Mesendoderm (in vitro differentiated cells): ENCODE measurements around the gene COMMD9.

Experiments used
- DNase-seq: peaks from one replicate; pipeline ENCODE4 v3.0.0; 2013
- H2AK5ac ChIP-seq: 2 replicates; pipeline ENCODE4 v1.6.1; 2013; ENCODE audit warnings: low read length, inconsistent platforms
- H2BK120ac ChIP-seq: 2 replicates; pipeline ENCODE4 v1.6.1; 2013; ENCODE audit warnings: low read depth, mild to moderate bottlenecking, low read length, moderate library complexity, mixed read lengths
- H2BK15ac ChIP-seq: replicated peaks from 2 replicates; pipeline ENCODE4 v1.6.1; 2013; ENCODE audit warnings: low read depth, mild to moderate bottlenecking, moderate library complexity
- H2BK5ac ChIP-seq: 2 replicates; pipeline ENCODE4 v1.6.1; 2013; ENCODE audit warnings: low read length, inconsistent platforms
- H3K18ac ChIP-seq: 2 replicates; pipeline ENCODE4 v1.6.1; 2013; ENCODE audit warnings: mild to moderate bottlenecking, low read length, mixed read lengths
- H3K23ac ChIP-seq: one replicate; pipeline ENCODE4 v1.6.1; 2013; ENCODE audit warnings: low read length
- H3K27ac ChIP-seq: 2 replicates; pipeline ENCODE4 v1.5.1; 2013; ENCODE audit warnings: low read depth, mild to moderate bottlenecking, inconsistent platforms, low read length, moderate library complexity
- H3K27me3 ChIP-seq: 2 replicates; pipeline ENCODE4 v1.6.1; 2013; ENCODE audit warnings: low read length, control low read depth, mild to moderate bottlenecking, inconsistent platforms; ENCODE audit not compliant: insufficient read depth, poor library complexity
- H3K36me3 ChIP-seq: 2 replicates; pipeline ENCODE4 v1.6.1; 2013; ENCODE audit warnings: low read length, inconsistent platforms; ENCODE audit not compliant: control insufficient read depth, insufficient read depth
- H3K4ac ChIP-seq: one replicate; pipeline ENCODE4 v1.6.1; 2013; ENCODE audit warnings: low read depth, mild to moderate bottlenecking, low read length, moderate library complexity
- H3K4me1 ChIP-seq: 2 replicates; pipeline ENCODE4 v1.6.1; 2013; ENCODE audit warnings: low read depth, low read length, inconsistent platforms; ENCODE audit not compliant: control insufficient read depth
- H3K4me2 ChIP-seq: 2 replicates; pipeline ENCODE4 v1.6.1; 2013; ENCODE audit warnings: low read length
- H3K4me3 ChIP-seq: 2 replicates; pipeline ENCODE4 v1.5.1; 2013; ENCODE audit warnings: mild to moderate bottlenecking, low read length
- H3K56ac ChIP-seq: one replicate; pipeline ENCODE4 v1.6.1; 2013; ENCODE audit warnings: low read length
- H3K79me1 ChIP-seq: 2 replicates; pipeline ENCODE4 v1.6.1; 2013; ENCODE audit warnings: low read length, inconsistent platforms
- H3K79me2 ChIP-seq: 2 replicates; pipeline ENCODE4 v1.6.1; 2013; ENCODE audit warnings: mild to moderate bottlenecking, low read length; ENCODE audit not compliant: control insufficient read depth, insufficient read depth
- H3K9ac ChIP-seq: 2 replicates; pipeline ENCODE4 v1.6.1; 2013; ENCODE audit warnings: low read length, inconsistent platforms
- H4K5ac ChIP-seq: one replicate; pipeline ENCODE4 v1.6.1; 2013; ENCODE audit warnings: low read length
- H4K8ac ChIP-seq: one replicate; pipeline ENCODE4 v1.6.1; 2013; ENCODE audit warnings: low read depth, mild to moderate bottlenecking, control low read depth, low read length, moderate library complexity
- WGBS: extraction: QIAGEN DNeasy Blood & Tissue Kit; methylation state at CpG from one replicate; pipeline ENCODE4 v1.1.7; 2013; ENCODE audit warnings: low lambda C conversion rate, missing lambda C conversion rate; ENCODE audit not compliant: insufficient coverage; ENCODE audit errors: extremely low coverage; 5-methylcytosine and 5-hydroxymethylcytosine counted together

COMMD9 gene

GRCh38 chr11:36306888-36307287 lies 17.7 kb upstream of the COMMD9 start:
- WGBS: no CpG with 5 or more reads among the region's 3 CpGs
- no peak overlapping the region for H2BK120ac ChIP-seq
- H4K5ac ChIP-seq: no peak overlapping the region
- no peak overlapping the region for H4K8ac ChIP-seq
- DNase-seq: peak; percentile 61
- no peaks in the 10 kb centered on the region for H3K27me3 ChIP-seq
- H3K4me2 ChIP-seq: no peak overlapping the region
- no peak overlapping the region for H3K18ac ChIP-seq
- no peak overlapping the region for H3K27ac ChIP-seq
- H3K36me3 ChIP-seq: no peaks in the 10 kb centered on the region
- no peaks in the 10 kb centered on the region for H3K79me1 ChIP-seq
- H3K4ac ChIP-seq: no peak overlapping the region
- no peak overlapping the region for H2AK5ac ChIP-seq
- no peak overlapping the region for H3K4me3 ChIP-seq
- no peaks in the 10 kb centered on the region for H3K79me2 ChIP-seq
- H3K9ac ChIP-seq: no peak overlapping the region
- no peaks in the 10 kb centered on the region for H3K4me1 ChIP-seq
- no peak overlapping the region for H2BK15ac ChIP-seq
- H3K56ac ChIP-seq: no peak overlapping the region
- no peak overlapping the region for H2BK5ac ChIP-seq
- no peak overlapping the region for H3K23ac ChIP-seq

- no peaks in the 10 kb centered on the region for H3K36me3 ChIP-seq
- no peak overlapping the region for H3K56ac ChIP-seq
- H2AK5ac ChIP-seq: no peak overlapping the region
- no peaks in the 10 kb centered on the region for H3K27me3 ChIP-seq
- WGBS: no CpG with 5 or more reads among the region's 1 CpG
- no peak overlapping the region for H2BK5ac ChIP-seq
- no peak overlapping the region for H3K18ac ChIP-seq
- no peak overlapping the region for H4K8ac ChIP-seq
- no peak overlapping the region for H2BK15ac ChIP-seq
- no peak overlapping the region for H4K5ac ChIP-seq
- H3K9ac ChIP-seq: no peak overlapping the region
- H3K4ac ChIP-seq: no peak overlapping the region
- H3K4me3 ChIP-seq: no peak overlapping the region
- H3K23ac ChIP-seq: no peak overlapping the region
- H3K79me2 ChIP-seq: no peaks in the 10 kb centered on the region
- no peak for DNase-seq
- H3K4me1 ChIP-seq: no peaks in the 10 kb centered on the region
- no peak overlapping the region for H3K4me2 ChIP-seq
- no peak overlapping the region for H2BK120ac ChIP-seq
- no peak overlapping the region for H3K27ac ChIP-seq
- no peaks in the 10 kb centered on the region for H3K79me1 ChIP-seq
These were observed 15.8 kb upstream of the COMMD9 start for GRCh38 chr11:36305047-36305446.

GRCh38 chr11:36304351-36304750 lies 15.1 kb upstream of the COMMD9 start:
- Histone ChIP-seq H2BK120ac (no peak overlapping the region), H2AK5ac (no peak overlapping the region), H3K27ac (no peak overlapping the region), H3K56ac (no peak overlapping the region), H4K8ac (no peak overlapping the region), H3K9ac (no peak overlapping the region), H3K27me3 (no peaks in the 10 kb centered on the region), H3K79me2 (no peaks in the 10 kb centered on the region), H3K4me3 (no peak overlapping the region), H3K36me3 (no peaks in the 10 kb centered on the region), H3K4me1 (no peaks in the 10 kb centered on the region), H2BK15ac (no peak overlapping the region), H3K18ac (no peak overlapping the region), H2BK5ac (no peak overlapping the region), H3K4me2 (no peak overlapping the region), H3K79me1 (no peaks in the 10 kb centered on the region), H3K23ac (no peak overlapping the region), H3K4ac (no peak overlapping the region), H4K5ac (no peak overlapping the region)
- WGBS: no CpG with 5 or more reads among the region's 1 CpG
- no peak for DNase-seq

- Histone ChIP-seq H3K18ac (no peak overlapping the region), H4K8ac (no peak overlapping the region), H4K5ac (no peak overlapping the region), H3K27me3 (no peaks in the 10 kb centered on the region), H3K36me3 (no peaks in the 10 kb centered on the region), H2BK120ac (no peak overlapping the region), H3K4me3 (no peak overlapping the region), H3K4me2 (no peak overlapping the region), H3K4ac (no peak overlapping the region), H3K23ac (no peak overlapping the region), H3K9ac (no peak overlapping the region), H3K79me2 (no peaks in the 10 kb centered on the region), H3K56ac (no peak overlapping the region), H3K79me1 (no peaks in the 10 kb centered on the region), H3K27ac (no peak overlapping the region), H2AK5ac (no peak overlapping the region), H3K4me1 (no peaks in the 10 kb centered on the region), H2BK15ac (no peak overlapping the region), H2BK5ac (no peak overlapping the region)
- WGBS: no CpG with 5 or more reads among the region's 3 CpGs
- no peak for DNase-seq
These were observed 11.4 kb upstream of the COMMD9 start for GRCh38 chr11:36300650-36301049.

GRCh38 chr11:36296884-36297543 lies 7.8 kb upstream of the COMMD9 start:
- Histone ChIP-seq H3K27me3 (no peaks in the 10 kb centered on the region), H3K4ac (no peak overlapping the region), H3K23ac (no peak overlapping the region), H3K18ac (no peak overlapping the region), H3K4me2 (no peak overlapping the region), H3K79me2 (no peaks in the 10 kb centered on the region), H4K5ac (no peak overlapping the region), H3K27ac (no peak overlapping the region), H3K56ac (no peak overlapping the region), H4K8ac (no peak overlapping the region), H3K4me3 (no peak overlapping the region), H3K36me3 (no peaks in the 10 kb centered on the region), H3K9ac (no peak overlapping the region), H3K4me1 (no peaks in the 10 kb centered on the region), H2BK15ac (no peak overlapping the region), H2BK120ac (no peak overlapping the region), H2AK5ac (no peak overlapping the region), H3K79me1 (no peaks in the 10 kb centered on the region), H2BK5ac (no peak overlapping the region)
- DNase-seq: no peak
- WGBS: no CpG with 5 or more reads among the region's 8 CpGs

GRCh38 chr11:36295926-36296325 lies 6.7 kb upstream of the COMMD9 start, which contains the start of gene PRR5L:
Gene PRR5L (plus strand): TSS chr11:36296288. CDS start chr11:36401122, 104,834 bp downstream.
- Histone ChIP-seq H3K36me3 (no peaks in the 10 kb centered on the region), H3K18ac (no peak within 1 kb of the TSS), H3K4ac (no peak within 1 kb of the TSS), H3K23ac (no peak within 1 kb of the TSS), H3K79me2 (no peaks in the 10 kb centered on the region), H4K5ac (no peak within 1 kb of the TSS), H3K4me2 (no peak within 1 kb of the TSS), H3K4me3 (no peak within 1 kb of the TSS), H3K9ac (no peak within 1 kb of the TSS), H2BK15ac (no peak within 1 kb of the TSS), H3K56ac (no peak within 1 kb of the TSS), H3K79me1 (no peaks in the 10 kb centered on the region), H3K27ac (no peak within 1 kb of the TSS), H2BK120ac (no peak within 1 kb of the TSS), H3K27me3 (no peaks in the 10 kb centered on the region), H3K4me1 (no peaks in the 10 kb centered on the region), H4K8ac (no peak within 1 kb of the TSS), H2BK5ac (no peak within 1 kb of the TSS), H2AK5ac (no peak within 1 kb of the TSS)
- WGBS: no CpG with 5 or more reads among the region's 3 CpGs
- no peak for DNase-seq
